Dedifferentiated amniotic fluid mesenchymal stem cell (primary cell): ENCODE measurements around the gene PRPF38B.
"Not testable (repeated sequence)": the region's sequence is repeated elsewhere in the genome, so short reads cannot be mapped to it uniquely, and the experiment has no call there.

Source experiments
- DNase-seq: peaks from one replicate; pipeline ENCODE4 v3.0.0-alpha.2; 2016; ENCODE audit errors: extremely low spot score

PRPF38B gene

GRCh38 chr1:108679586-108680213 lies 12.4 kb upstream of the PRPF38B start:
- no peak for DNase-seq

GRCh38 chr1:108681701-108682100 lies 10.4 kb upstream of the PRPF38B start:
- DNase-seq, result not testable (repeated sequence)

DNA sequence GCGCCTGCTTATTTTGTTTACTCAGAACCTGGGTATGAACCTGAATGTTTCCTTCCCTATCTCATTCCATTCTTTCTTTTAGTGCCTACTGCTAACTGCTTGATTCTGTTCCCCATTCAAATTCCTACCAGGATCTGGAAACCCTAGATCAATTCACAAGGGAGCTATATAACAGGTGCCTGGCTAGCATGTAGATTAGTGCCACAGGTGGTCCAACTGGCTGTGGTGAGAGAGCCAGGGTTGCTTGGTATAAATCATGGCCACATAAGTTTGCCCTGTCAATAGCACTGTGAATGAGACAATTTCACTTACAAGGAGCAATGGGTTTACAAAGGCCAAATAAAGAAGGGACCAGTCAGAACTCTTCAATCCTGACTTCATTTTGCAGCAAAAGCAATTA lies 6.6 kb upstream of the PRPF38B start:
- DNase-seq, result no peak

GRCh38 chr1:108686614-108687313 lies 5.3 kb upstream of the PRPF38B start:
- peak; percentile 42 for DNase-seq

- no peak for DNase-seq
Observed at GRCh38 chr1:108691128-108691941, 775 bp upstream of the PRPF38B start.

GRCh38 chr1:108692724-108693655 lies 880 bp downstream of the PRPF38B start:
- no peak for DNase-seq

- no peak for DNase-seq
Observed at GRCh38 chr1:108695535-108695934, 3.4 kb downstream of the PRPF38B start.

- no peak for DNase-seq
Observed at GRCh38 chr1:108699375-108700332, 7.5 kb downstream of the PRPF38B start.

GRCh38 chr1:108701176-108701849 lies 9.2 kb downstream of the PRPF38B start:
- no peak for DNase-seq

- not testable (repeated sequence) for DNase-seq
Observed at GRCh38 chr1:108702109-108702508, 10.0 kb downstream of the PRPF38B start.

- no peak for DNase-seq
Observed at GRCh38 chr1:108703939-108704338, 11.8 kb downstream of the PRPF38B start.

- DNase-seq, result peak; percentile 80
Observed at GRCh38 chr1:108704496-108704895, 12.4 kb downstream of the PRPF38B start.

- no peak for DNase-seq
Observed at GRCh38 chr1:108706643-108707042, 14.5 kb downstream of the PRPF38B start.

DNA sequence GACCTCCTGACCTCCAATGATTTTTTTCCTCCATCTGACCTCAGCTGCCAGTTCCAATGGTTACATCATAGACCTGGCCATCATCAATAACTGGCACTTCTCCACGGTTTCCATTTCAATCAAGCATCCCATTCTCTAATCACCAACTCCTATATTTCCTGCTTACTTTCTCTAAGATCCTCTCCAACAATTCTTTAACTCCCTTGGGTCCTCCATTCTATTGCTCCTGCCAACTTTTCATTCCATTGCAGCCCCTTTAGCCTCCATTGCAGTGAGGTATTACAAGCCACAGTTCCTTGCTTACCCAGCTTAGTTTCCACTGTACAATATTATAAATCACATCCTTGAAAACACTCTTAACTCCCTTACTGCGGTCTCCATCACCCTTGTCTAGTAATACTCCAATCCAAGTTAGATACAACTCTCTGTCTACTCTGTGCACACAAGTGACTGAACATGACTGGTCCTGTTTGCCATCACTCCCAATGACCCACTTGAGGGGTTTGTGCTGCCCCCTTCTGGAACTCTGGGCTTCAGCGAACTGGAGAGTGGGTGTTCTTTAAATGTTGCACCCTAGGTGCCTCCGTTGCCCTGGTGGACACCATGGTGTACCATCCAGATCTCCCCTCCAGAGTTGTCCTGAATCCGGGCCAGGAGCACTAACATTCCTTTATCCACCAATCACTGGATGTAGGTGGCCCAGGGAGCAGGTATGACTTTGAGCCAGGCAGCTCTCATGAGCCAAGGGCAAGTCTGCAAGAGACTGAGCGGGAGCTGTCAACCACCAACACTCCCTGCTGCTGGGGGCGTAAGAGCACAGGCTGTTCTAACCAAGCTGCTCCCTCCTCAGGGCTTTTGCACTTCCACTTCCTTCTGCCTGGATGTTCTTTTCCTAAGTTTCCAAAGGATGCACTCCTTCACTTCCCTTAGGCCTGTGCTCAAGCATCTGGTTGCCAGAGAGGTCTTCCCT lies 16.9 kb downstream of the PRPF38B start:
- no peak for DNase-seq

DNA sequence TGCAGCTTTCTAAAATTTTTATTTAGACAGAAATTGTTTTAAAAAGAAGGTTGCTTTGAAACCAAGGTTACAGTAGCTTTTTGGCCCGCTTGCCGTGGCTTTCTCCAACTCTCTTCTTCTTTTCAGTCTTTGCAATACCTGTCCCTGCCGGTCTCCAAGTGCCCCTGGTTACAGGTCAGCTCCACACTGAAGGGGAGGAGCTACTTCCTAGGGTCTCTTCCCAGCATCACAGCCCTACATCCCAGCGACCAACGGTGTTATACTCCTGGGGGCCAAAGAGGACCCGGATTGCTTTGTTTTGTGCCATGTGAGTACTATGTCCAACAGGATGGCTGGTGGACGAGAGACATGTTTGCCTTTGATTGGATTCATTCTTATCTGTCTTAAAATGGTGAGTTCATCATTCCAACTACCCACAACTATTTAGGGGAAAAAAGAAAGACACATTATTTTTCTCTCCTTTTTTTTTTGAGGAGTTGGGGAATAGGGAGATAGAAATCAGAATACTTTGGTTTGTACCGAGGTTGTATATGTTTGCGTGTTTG lies 20.6 kb downstream of the PRPF38B start, which contains the start of gene FNDC7:
Gene FNDC7 (plus strand): TSS at position 303 of the 545 bp plus-strand sequence. CDS start 26 bp downstream, at position 329.
- DNase-seq, result no peak

DNA sequence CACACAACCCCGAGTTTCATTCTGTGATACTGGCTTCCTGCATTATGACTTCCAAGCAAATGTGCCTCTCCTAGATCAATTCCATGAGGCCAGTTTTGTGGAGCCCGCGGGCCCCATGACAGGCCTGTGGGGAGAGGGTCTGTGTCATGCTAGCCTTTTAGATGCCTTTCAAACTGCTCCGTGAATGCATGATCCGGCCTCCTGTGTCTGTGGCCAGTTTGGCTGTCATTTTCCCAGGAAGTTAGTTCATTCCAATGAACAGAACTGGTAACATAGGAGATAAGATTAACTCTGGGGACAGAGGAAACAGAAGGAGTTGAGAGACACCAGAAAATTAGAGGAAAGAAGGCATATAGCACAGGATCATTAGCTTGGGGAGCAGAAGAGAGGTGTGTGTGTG lies 23.8 kb downstream of the PRPF38B start:
- DNase-seq, result no peak

DNA sequence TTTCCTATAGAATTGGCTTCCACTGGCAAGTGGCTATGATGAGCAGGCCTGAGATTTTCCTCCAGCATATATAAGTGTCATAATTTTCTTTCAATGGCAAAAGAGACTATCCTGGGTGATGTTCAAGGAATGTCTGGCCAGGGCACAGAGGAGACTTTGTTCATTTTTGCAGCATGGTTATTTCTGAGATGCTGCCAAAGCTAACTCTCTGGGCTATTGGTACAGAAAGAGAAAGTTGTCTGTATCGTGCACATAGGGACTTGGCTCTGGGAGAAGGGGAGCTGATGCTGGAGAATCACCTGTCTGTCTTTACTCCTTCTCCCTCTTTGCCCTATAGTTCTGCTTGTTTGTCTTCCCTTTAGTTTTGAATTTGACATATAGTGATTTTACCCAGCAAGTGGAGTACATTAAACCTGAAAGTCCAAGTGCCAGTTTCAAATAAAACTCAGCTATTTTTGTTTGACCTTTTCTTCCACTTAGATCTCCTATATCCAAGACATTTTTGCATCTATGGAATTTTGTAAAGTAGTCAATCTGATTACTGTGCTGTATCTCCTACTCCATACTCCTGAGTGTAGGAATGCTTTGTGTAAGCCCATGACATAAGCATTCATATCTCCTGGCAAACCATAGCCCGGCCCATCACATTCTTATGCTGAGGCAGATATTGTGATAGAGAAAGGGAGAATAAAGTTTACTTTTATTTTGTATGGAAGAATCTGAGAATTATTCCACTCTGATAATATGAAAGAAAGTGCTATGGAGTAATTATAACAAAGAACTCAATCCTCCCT lies 24.5 kb downstream of the PRPF38B start:
- no peak for DNase-seq
